ENCODE results near the gene TUBGCP2.

Gene TUBGCP2

DNA sequence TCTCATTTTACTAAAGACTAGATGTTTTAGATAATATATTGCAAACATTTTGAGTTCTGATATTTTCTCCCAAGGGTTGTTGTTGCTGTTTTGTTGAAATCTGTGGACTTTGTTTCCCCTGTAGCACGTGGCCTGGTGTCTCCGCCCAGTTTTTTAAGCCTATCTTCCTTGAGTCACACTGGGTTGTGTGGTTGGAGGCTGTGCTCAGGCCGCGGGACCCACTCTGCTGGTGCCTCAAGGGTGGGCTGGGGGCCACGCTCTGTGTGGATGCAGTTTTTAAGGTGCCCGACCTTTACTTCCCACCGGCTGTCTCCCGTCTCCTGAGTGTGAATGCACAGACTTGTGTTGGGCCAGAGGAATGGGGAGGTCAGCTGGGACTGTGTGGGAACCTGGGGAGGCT is 34.3 kb upstream of the TUBGCP2 start:
- no peak for DNase-seq (ENCODE audit: low read depth in 1 of 2, low spot score in 1 of 2)

DNA sequence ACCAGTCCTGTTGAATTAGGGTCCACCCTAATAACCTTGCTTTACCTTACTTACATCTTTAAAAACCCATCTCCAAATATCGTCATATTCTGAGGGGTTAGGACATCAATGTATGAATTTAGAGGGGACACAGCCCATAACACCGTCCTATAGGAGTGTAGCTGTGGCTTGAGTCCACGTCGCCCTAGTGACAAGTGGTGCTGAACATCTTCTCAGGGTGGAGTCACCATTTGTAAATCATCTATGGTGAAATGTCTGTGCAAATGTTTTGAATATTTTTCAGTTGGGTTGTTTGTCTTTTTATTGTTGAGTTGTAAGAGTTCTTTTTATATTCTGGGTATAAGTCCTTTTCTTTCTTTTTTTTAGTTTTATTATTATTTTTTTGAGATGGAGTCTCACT is 33.3 kb upstream of the TUBGCP2 start:
- no peak for DNase-seq (ENCODE audit: low read depth in 1 of 2, low spot score in 1 of 2)

DNA sequence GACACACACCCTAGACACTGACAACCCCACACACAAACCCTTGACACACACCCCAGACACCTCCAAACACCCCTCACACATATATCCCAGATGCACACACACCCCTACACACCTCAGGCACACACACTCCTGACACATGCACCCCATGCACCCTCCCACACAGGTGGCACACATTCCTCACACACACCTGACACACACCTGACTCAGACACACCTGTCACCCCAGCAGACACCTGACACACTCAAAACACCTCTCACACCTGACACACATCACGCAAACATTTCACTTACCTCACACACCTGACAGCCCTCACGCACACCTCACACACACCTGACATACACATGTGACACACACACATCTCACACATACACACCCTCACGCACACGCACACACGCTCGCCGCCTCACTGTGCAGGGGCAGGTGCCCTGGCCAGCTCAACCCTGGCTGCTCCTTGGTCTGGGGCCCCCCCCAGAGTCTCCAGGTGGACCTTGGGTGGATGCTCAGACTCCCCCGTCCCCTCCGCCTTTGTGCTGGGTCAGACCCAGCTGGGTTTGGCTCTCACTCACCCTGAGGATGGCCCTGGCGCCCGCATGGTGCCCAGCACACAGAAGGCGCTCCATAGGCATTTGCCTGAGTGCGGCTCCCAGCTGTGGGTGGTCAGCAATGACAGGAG is 31.2 kb upstream of the TUBGCP2 start:
- DNase-seq (ENCODE audit: low read depth in 1 of 2, low spot score in 1 of 2): no peak

- DNase-seq (ENCODE audit: low read depth in 1 of 2, low spot score in 1 of 2): no peak
Observed at GRCh38 chr10:133338080-133339071, 29.7 kb upstream of the TUBGCP2 start.

DNA sequence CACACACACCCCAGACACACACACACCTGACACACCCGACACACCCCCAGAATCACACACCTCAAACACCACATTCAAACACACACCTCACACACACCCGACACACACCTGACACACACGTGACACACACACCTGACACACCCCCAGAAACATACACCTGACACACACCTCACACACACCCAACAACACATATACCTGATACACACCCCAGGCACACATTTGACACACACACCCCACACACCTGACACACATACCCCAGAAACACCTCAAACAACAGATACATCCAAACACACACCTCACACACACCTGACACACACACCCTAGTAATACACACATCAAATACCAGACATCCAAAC is 28.7 kb upstream of the TUBGCP2 start:
- no peak for DNase-seq (ENCODE audit: low read depth in 1 of 2, low spot score in 1 of 2)

- DNase-seq (ENCODE audit: low read depth in 1 of 2, low spot score in 1 of 2): peak; percentile 44 to 71
Observed at GRCh38 chr10:133336577-133337369, 28.1 kb upstream of the TUBGCP2 start, which contains the start of gene CALY. CALY (minus strand) TSS chr10:133336896; CDS start chr10:133328989, 7,907 bp downstream.

GRCh38 chr10:133336118-133336576 is 27.5 kb upstream of the TUBGCP2 start:
- no peak for DNase-seq (ENCODE audit: low read depth in 1 of 2, low spot score in 1 of 2)

DNA sequence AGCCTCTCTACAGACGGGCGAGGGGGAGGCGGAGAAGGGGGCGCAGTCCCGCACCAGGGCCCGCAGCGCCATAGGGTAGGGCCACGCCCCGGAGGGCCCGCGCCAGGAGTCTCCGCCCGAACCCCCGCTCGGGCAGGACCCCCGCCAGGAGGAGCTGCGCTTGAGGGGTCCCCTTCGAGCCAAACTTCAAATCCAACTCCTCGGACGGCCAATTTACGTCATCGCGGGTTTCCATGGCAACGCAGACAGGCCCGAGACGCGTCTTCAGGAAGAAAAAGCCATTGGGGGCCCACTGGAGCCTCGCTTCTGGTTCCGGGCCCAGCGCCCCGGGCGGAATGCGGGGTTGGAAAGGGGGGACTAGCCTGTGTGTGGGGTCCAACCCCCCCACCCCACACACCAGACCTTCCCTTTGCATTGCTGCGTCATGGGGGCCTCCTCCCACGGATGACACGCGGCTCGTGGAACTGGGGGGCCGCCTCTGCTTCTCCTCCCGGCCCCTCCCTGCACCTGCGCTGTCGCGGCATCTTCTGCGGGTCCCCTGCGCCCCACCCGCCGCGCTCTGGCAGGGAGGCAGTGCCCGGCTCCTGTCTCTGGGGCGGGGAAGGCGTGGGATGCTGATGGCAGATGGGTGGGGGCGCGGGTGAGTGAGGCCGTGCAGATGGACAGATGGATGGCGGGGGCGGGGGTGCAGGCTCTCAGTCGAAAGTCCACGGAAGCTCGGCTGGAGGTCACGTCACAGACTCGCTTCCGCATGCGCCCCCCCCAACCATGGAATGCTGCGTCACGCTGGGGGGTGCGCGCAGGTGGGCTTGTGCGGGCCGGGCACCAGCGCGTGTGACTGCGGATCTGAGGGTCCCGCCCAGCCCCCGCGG is 26.8 kb upstream of the TUBGCP2 start:
- peak; percentile 56 to 62 for DNase-seq (ENCODE audit: low read depth in 1 of 2, low spot score in 1 of 2)

DNA sequence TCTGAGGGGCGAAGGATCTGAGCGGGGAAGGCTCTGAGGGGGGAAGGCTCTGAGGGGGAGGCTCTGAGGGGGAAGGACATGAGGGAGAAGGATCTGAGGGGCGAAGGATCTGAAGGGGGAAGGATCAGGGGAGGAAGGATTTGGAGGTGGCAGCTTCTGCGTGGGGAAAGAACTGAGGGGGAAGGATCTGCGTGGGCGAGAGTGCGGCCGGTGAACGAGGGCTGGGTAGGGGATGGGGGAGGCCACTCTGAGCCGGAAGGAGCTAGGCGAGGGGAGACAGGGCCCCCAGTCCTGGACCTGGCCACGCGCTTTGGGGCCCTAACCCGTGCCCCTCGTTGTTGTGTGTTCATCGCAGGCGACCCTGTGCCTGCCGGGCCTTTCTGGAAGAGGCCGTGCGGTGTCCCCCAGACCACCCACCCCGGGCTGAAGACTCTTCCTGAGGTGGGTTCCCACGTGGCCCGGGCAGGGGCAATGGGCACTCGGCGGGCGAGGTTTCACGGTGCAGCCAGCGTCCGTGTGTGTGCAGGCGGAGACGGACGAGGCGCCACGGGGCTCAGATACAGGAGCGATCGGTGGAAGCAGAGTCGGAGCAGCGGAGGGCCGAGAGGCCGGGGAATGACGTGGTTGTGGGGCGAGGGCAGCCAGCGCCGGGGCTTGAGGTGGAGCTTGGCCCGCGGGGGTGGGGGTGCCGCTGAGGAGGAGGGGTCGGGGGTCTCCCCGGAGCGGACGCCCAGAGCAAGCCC is 26.0 kb upstream of the TUBGCP2 start:
- DNase-seq (ENCODE audit: low read depth in 1 of 2, low spot score in 1 of 2): no peak

DNA sequence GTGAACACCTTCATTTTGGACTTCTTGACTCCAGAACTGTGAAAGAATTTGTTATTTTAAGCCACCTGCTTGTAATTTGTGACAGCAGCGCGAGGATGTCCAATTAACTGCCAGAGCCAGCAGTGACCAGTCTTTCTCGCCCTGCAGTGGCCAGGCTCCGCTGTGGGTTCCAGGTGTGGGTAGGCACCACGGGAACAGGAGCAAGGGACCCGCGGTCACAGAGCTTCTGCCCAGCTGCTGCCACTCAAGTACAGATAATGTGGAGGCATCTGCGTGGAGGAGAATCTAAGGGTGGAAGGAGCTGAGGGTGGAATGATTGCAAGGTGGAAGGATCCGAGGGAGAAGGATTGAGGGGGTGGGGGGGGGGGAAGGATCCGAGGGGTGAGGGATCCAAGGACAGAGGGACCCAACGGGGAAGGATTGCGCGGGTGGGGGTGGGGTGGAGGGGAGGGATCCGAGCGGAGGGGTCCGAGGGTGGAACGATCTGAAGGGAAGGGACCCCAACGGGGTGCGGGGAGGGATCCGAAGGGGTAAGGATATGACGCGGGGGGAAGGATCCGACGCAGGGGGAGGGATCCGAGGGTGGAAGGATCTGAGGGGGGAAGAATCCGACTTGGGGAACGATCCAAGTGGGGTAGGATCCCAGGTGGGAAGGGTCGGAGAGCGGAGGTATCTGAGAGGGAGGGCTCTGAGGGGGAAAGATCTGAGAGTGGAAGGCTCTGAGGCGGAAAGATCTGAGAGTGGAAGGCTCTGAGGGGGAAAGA is 24.4 kb upstream of the TUBGCP2 start:
- DNase-seq (ENCODE audit: low read depth in 1 of 2, low spot score in 1 of 2): no peak

DNA sequence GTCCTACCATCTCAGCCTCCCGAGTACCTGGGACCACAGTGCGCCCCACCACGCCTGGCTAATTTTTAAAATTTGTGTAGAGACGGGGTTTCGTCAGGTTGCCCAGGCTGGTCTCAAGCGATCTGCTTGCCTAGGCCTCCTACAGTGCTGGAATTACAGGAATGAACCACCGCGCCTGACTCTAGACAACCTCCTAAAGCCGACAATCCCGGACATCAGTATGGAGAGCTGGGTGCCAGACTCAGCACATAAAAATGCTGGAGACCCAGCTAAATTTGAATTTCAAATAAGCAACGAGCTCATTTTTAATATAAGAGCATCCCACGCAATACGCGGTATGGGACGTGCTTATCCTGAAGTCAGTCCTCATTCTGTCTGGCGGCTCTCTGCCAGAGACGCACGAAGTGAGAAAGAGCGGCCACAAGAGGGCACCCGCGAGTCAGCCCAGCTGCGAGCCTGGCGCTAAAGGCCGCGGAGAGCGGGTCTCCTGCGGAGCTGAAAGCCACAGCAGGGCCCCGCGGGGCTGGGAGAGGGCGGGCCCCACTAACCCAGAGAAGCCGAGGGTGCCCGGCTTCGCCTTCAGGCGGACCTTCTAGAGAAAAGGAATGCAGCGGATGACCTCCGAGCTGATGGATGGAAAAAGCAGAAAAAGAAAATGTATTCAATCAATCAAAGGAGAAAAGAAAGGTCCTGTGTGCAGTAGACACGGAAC is 21.0 kb upstream of the TUBGCP2 start:
- DNase-seq (ENCODE audit: low read depth in 1 of 2, low spot score in 1 of 2): peak; percentile 71 to 85

- no peak for DNase-seq (ENCODE audit: low read depth in 1 of 2, low spot score in 1 of 2)
Observed at GRCh38 chr10:133328358-133329343, 20.0 kb upstream of the TUBGCP2 start.

DNA sequence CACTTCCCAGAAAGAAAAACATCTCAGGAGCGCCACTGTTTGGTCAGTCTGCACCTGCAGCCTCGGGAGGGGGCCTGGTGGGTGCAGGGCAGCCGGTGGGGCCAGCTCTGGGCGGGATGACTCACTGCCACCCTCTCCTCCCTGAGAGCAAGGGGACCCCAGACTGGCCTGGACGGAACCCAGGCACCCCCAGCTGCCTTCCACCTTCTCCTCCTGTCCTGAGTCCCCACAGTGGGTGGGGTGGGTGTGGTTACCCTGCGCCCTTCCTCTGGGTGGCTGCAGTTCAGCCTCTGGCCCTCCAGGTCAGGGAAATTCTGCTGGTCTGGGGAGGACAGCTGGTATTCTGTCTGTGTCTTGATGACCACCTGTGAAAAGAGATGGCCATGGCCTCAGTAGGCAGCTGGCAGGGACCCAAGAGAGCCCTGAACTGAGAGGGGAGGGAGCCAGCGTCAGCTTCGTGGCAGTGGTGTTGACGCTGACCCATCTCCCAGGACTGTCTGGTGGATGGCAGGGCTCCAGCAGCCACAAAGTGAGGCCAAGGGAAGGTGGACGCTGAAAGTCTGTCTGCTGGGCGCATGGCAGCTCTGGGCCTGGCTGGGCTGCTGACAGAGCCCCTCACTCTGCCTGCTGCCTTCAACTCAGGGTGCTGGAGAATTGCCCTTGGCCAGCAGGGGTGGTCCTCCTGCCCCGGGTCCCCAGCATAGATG is 19.1 kb upstream of the TUBGCP2 start:
- no peak for DNase-seq (ENCODE audit: low read depth in 1 of 2, low spot score in 1 of 2)

GRCh38 chr10:133326745-133327650 is 18.3 kb upstream of the TUBGCP2 start:
- no peak for DNase-seq (ENCODE audit: low read depth in 1 of 2, low spot score in 1 of 2)

- DNase-seq (ENCODE audit: low read depth in 1 of 2, low spot score in 1 of 2): no peak
Observed at GRCh38 chr10:133326223-133326551, 17.5 kb upstream of the TUBGCP2 start.

All from stimulated activated CD4-positive, alpha-beta T cell treated with anti-CD3 and anti-CD28 coated beads, Interleukin-15, amount 100 ng/mL, for 1 hour (primary cell).